ENCODE results near the gene STOX1.

DNA sequence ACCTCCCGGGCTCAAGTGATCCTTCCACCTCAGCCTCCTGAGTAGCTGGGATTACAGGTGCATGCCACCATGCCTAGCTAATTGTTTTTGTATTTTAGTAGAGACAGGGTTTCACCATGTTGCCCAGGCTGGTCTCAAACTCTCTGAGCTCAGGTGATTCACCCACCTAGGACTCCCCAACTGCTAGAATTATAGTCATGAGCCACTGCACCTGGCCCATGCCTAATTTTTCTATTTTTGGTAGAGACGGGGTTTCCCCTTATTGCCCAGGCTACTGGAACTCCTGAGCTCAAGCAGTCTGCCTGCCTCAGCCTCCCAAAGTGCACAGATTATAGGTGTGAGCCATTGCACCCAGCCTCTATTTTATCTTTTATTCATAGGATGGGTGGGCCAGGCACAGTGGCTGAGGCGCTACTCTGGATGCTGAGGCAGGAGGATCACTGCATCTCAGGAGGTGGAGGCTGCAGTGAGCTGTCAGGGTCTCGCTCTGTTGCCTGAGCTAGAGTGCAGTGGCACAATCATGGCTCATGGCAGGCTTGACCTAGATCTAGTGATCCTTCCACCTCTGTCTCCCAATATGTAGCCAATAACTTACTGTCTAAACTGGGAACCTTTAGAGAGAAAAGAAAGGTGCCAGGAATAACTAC, 31.3 kb upstream of the STOX1 start:
- TF ChIP-seq, protein P1, sequence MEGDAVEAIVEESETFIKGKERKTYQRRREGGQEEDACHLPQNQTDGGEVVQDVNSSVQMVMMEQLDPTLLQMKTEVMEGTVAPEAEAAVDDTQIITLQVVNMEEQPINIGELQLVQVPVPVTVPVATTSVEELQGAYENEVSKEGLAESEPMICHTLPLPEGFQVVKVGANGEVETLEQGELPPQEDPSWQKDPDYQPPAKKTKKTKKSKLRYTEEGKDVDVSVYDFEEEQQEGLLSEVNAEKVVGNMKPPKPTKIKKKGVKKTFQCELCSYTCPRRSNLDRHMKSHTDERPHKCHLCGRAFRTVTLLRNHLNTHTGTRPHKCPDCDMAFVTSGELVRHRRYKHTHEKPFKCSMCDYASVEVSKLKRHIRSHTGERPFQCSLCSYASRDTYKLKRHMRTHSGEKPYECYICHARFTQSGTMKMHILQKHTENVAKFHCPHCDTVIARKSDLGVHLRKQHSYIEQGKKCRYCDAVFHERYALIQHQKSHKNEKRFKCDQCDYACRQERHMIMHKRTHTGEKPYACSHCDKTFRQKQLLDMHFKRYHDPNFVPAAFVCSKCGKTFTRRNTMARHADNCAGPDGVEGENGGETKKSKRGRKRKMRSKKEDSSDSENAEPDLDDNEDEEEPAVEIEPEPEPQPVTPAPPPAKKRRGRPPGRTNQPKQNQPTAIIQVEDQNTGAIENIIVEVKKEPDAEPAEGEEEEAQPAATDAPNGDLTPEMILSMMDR (IDR thresholded peaks at IDR 0.05): no peak
- no peak for TF ChIP-seq POLR2A (IDR thresholded peaks at IDR 0.05)
